ENCODE measurements around the gene PLPPR2.
"Not testable (repeated sequence)": the region's sequence is repeated elsewhere in the genome, so short reads cannot be mapped to it uniquely, and the experiment has no call there.

The PLPPR2 gene

GRCh38 chr19:11342429-11342828, 12.8 kb upstream of the PLPPR2 start:
- DNase-seq, result no peak

- DNase-seq, result no peak
Observed at GRCh38 chr19:11345122-11345803, 10.0 kb upstream of the PLPPR2 start.

- peak; percentile 99 for DNase-seq
Observed at GRCh38 chr19:11346104-11346940, 8.9 kb upstream of the PLPPR2 start, which contains the start of the genes CCDC159 and TMEM205. CCDC159 (plus strand) TSS chr19:11346519; CDS start chr19:11346607, 88 bp downstream. TMEM205 (minus strand) TSS chr19:11346268; CDS start chr19:11345619, 649 bp downstream.

GRCh38 chr19:11347546-11348039, 7.6 kb upstream of the PLPPR2 start:
- no peak for DNase-seq

GRCh38 chr19:11349171-11349570, 6.1 kb upstream of the PLPPR2 start:
- no peak for DNase-seq

GRCh38 chr19:11354102-11354501, 1.1 kb upstream of the PLPPR2 start:
- not testable (repeated sequence) for DNase-seq

GRCh38 chr19:11356074-11356397, 804 bp downstream of the PLPPR2 start:
- DNase-seq, result no peak

GRCh38 chr19:11356676-11357550, 1.7 kb downstream of the PLPPR2 start:
- DNase-seq, result no peak

GRCh38 chr19:11359421-11359820, 4.2 kb downstream of the PLPPR2 start:
- DNase-seq, result no peak

- no peak for DNase-seq
Observed at GRCh38 chr19:11361037-11361770, 6.0 kb downstream of the PLPPR2 start.

GRCh38 chr19:11361771-11362731, 6.8 kb downstream of the PLPPR2 start:
- DNase-seq, result no peak

- DNase-seq, result no peak
Observed at GRCh38 chr19:11363881-11364280, 8.6 kb downstream of the PLPPR2 start.

GRCh38 chr19:11364296-11364904, 9.2 kb downstream of the PLPPR2 start:
- DNase-seq, result no peak

GRCh38 chr19:11364935-11365334, 9.7 kb downstream of the PLPPR2 start:
- DNase-seq, result no peak

GRCh38 chr19:11365557-11366117, 10.4 kb downstream of the PLPPR2 start:
- no peak for DNase-seq

GRCh38 chr19:11367528-11367927, 12.3 kb downstream of the PLPPR2 start:
- DNase-seq, result no peak

- DNase-seq, result no peak
Observed at GRCh38 chr19:11370744-11371143, 15.5 kb downstream of the PLPPR2 start.

- no peak for DNase-seq
Observed at GRCh38 chr19:11373166-11373884, 18.1 kb downstream of the PLPPR2 start.

- DNase-seq, result no peak
Observed at GRCh38 chr19:11373885-11374432, 18.7 kb downstream of the PLPPR2 start.
